ENCODE measurements around the gene RFLNA. TPM values are rescaled to one million over a fixed set of nuclear protein-coding genes. Genes with fewer than 3 reads are reported as not detected.
"Not testable (repeated sequence)": the region's sequence is repeated elsewhere in the genome, so short reads cannot be mapped to it uniquely, and the experiment has no call there.

Gene RFLNA
- total RNA-seq, 1 donor from 2014 or later, result 0.10 TPM

GRCh38 chr12:124279846-124280360, 15.0 kb upstream of the RFLNA start:
- intact Hi-C loops (cut with micrococcal nuclease), result no loop called here
- ATAC-seq (peak; percentile 14), DNase-seq (no peak)

GRCh38 chr12:124281309-124281708, 13.6 kb upstream of the RFLNA start:
- no peak for ATAC-seq
- no peak for DNase-seq
- intact Hi-C loops (cut with micrococcal nuclease), result no loop called here

- DNase-seq (no peak), ATAC-seq (no peak)
- intact Hi-C loops (cut with micrococcal nuclease), result no loop called here
These were observed 12.6 kb upstream of the RFLNA start for GRCh38 chr12:124282287-124282686.

GRCh38 chr12:124283326-124283725, 11.6 kb upstream of the RFLNA start:
- DNase-seq (no peak), ATAC-seq (no peak)
- intact Hi-C loops (cut with micrococcal nuclease), result no loop called here

- no peak for ATAC-seq
- intact Hi-C loops (cut with micrococcal nuclease), result no loop called here
- no peak for DNase-seq
These were observed 10.5 kb upstream of the RFLNA start for GRCh38 chr12:124284368-124284767.

- intact Hi-C loops (cut with micrococcal nuclease), result no loop called here
- DNase-seq (no peak), ATAC-seq (no peak)
These were observed 8.5 kb upstream of the RFLNA start for GRCh38 chr12:124286414-124286813.

GRCh38 chr12:124286971-124287370, 7.9 kb upstream of the RFLNA start:
- DNase-seq (no peak), ATAC-seq (no peak)
- intact Hi-C loops (cut with micrococcal nuclease), result no loop called here

- DNase-seq, result no peak
- ATAC-seq, result peak; percentile 95
- intact Hi-C loops (cut with micrococcal nuclease), result no loop called here
These were observed 5.0 kb upstream of the RFLNA start for GRCh38 chr12:124289634-124290600.

GRCh38 chr12:124292385-124292784, 2.5 kb upstream of the RFLNA start:
- DNase-seq (no peak), ATAC-seq (no peak)
- intact Hi-C loops (cut with micrococcal nuclease), result no loop called here

GRCh38 chr12:124293286-124294003, 1.4 kb upstream of the RFLNA start:
- no peak for ATAC-seq
- intact Hi-C loops (cut with micrococcal nuclease), result no loop called here
- no peak for DNase-seq

GRCh38 chr12:124295431-124296058, 652 bp downstream of the RFLNA start:
- DNase-seq (no peak), ATAC-seq (no peak)
- intact Hi-C loops (cut with micrococcal nuclease), result no loop called here

- DNase-seq, result no peak
- ATAC-seq, result no peak
- intact Hi-C loops (cut with micrococcal nuclease), result no loop called here
These were observed 1.5 kb downstream of the RFLNA start for GRCh38 chr12:124296295-124296915.

GRCh38 chr12:124296916-124297351, 2.0 kb downstream of the RFLNA start:
- DNase-seq (no peak), ATAC-seq (no peak)
- intact Hi-C loops (cut with micrococcal nuclease), result no loop called here

- no peak for DNase-seq
- intact Hi-C loops (cut with micrococcal nuclease), result no loop called here
These were observed 2.5 kb downstream of the RFLNA start for GRCh38 chr12:124297389-124297788.

GRCh38 chr12:124297856-124298255, 3.0 kb downstream of the RFLNA start:
- intact Hi-C loops (cut with micrococcal nuclease), result no loop called here
- no peak for DNase-seq
- ATAC-seq, result no peak

More at GRCh38 chr12:124297389-124297788, 2.5 kb downstream of the RFLNA start:
- ATAC-seq, result no peak

GRCh38 chr12:124298685-124299410, 4.0 kb downstream of the RFLNA start:
- ATAC-seq (no peak), DNase-seq (no peak)
- intact Hi-C loops (cut with micrococcal nuclease), result no loop called here

- DNase-seq (no peak), ATAC-seq (no peak)
- intact Hi-C loops (cut with micrococcal nuclease), result no loop called here
These were observed 4.9 kb downstream of the RFLNA start for GRCh38 chr12:124299628-124300388.

GRCh38 chr12:124300657-124301056, 5.8 kb downstream of the RFLNA start:
- ATAC-seq; DNase-seq; intact Hi-C loops (cut with micrococcal nuclease): not testable (repeated sequence)
